Aorta (tissue), 5 donors: ENCODE measurements around the gene PLAGL1. TPM values are rescaled to one million over a fixed set of nuclear protein-coding genes. Genes with fewer than 3 reads are reported as not detected.
A peak's percentile ranks its signal among the peaks of the same experiment; 100 is the strongest.

ENCODE experiments used
- ATAC-seq: fragments of 200-7000 bp; cut with Tn5 transposase; one replicate; pipeline ENCODE4 v1.9.1; 2022; ENCODE audit warnings: moderate library complexity; ENCODE audit not compliant: low FRiP score
- DNase-seq, 2 donors: peaks; one replicate each; pipeline ENCODE4 v3.0.0-alpha.2; 2020
- H3K27ac ChIP-seq, 2 donors: one replicate each; pipeline ENCODE4 v1.5.1; 2013; ENCODE audit warnings: low read length in 2 of 2, mild to moderate bottlenecking in 2 of 2, moderate library complexity in 2 of 2, control low read depth in 1 of 2, inconsistent platforms in 1 of 2, low read depth in 1 of 2
- H3K27me3 ChIP-seq, 2 donors: one replicate each; pipeline ENCODE4 v1.6.1; 2013; ENCODE audit warnings: control low read depth in 1 of 2, low read length in 1 of 2, mild to moderate bottlenecking in 1 of 2, moderate library complexity in 1 of 2; ENCODE audit not compliant: insufficient read depth in 2 of 2, control insufficient read depth in 1 of 2
- H3K36me3 ChIP-seq, 2 donors: one replicate each; pipeline ENCODE4 v1.6.1; 2013; ENCODE audit warnings: control low read depth in 1 of 2, low read length in 1 of 2, mild to moderate bottlenecking in 1 of 2; ENCODE audit not compliant: insufficient read depth in 2 of 2, control insufficient read depth in 1 of 2
- H3K4me1 ChIP-seq, 2 donors: one replicate each; pipeline ENCODE4 v1.6.1; 2013; ENCODE audit warnings: low read length in 2 of 2, control low read depth in 1 of 2, mild to moderate bottlenecking in 1 of 2, moderate library complexity in 1 of 2; ENCODE audit not compliant: insufficient read depth in 2 of 2, control insufficient read depth in 1 of 2
- H3K4me3 ChIP-seq, 2 donors: one replicate each; pipeline ENCODE4 v1.5.1; 2013; ENCODE audit warnings: low read length in 2 of 2, control low read depth in 1 of 2, mild to moderate bottlenecking in 1 of 2
- H3K9me3 ChIP-seq: one replicate; pipeline ENCODE4 v1.6.1; 2013; ENCODE audit warnings: mild to moderate bottlenecking, low read length; ENCODE audit not compliant: control insufficient read depth
- WGBS, 2 donors: extraction: QIAGEN DNeasy Blood & Tissue Kit; methylation state at CpG; one replicate each; pipeline ENCODE4 v1.1.7; 2013; 5-methylcytosine and 5-hydroxymethylcytosine counted together
- intact Hi-C, 2 donors: fragments of 100-400 bp; cut with DNase I; formaldehyde crosslinking; loops; one replicate each; pipeline versions ENCODE4 v1.14.2 to v1.15.0; 2022
- polyA plus RNA-seq, 2 donors: library from polyadenylated mRNA; stranded (reverse); fragments of 200-250 nt; gene quantifications; one replicate each; pipeline ENCODE4 v1.2.3, GENCODE V29; 2013
- total RNA-seq, 2 donors: library from RNA; stranded (reverse); fragmentation: NEBNext Ultra II Directional; extraction: Animal tissue kit (Norgen Biotek cat#: 25700); gene quantifications; one replicate each; pipeline ENCODE4 v1.2.1, GENCODE V29; 2021
- donor health status: healthy with polysubstance abuse.
- donor health status: Bipolar disorder and iron deficiency.
- donor health status: DM: no; HTN: no; CAD: no.
- donor health status: DM: no; HTN: no; CAD: no.
- donor health status: DM: yes; HTN: yes; CAD: no.

PLAGL1 gene
- total and polyA plus RNA-seq, 4 donors: 16.5 to 101 (median 59.4) TPM

GRCh38 chr6:143912671-143913070 is 95.4 kb downstream of the PLAGL1 start:
- DNase-seq (no peak), ATAC-seq (no peak)
- no peak overlapping the region for H3K4me3 ChIP-seq
- 77 to 86% methylated on average over 1 of the region's 1 CpG for WGBS, 2 donors
- H3K27ac ChIP-seq: no peak overlapping the region
- no peaks in the 10 kb centered on the region for H3K9me3 ChIP-seq
- intact Hi-C loops: no loop called here
- no peaks in the 10 kb centered on the region for H3K4me1 ChIP-seq
- no peaks in the 10 kb centered on the region for H3K36me3 ChIP-seq
- H3K27me3 ChIP-seq: no peaks in the 10 kb centered on the region

- intact Hi-C loops: no loop called here
- no peak overlapping the region for H3K4me3 ChIP-seq
- no peak overlapping the region for H3K27ac ChIP-seq
- no peaks in the 10 kb centered on the region for H3K36me3 ChIP-seq
- no peaks in the 10 kb centered on the region for H3K4me1 ChIP-seq
- ATAC-seq (no peak), DNase-seq (no peak)
- no peaks in the 10 kb centered on the region for H3K9me3 ChIP-seq
- no peaks in the 10 kb centered on the region for H3K27me3 ChIP-seq
- WGBS, 2 donors: 83 to 91% methylated on average over 1 of the region's 1 CpG
These were observed 97.0 kb downstream of the PLAGL1 start for GRCh38 chr6:143911028-143911427.

- Histone ChIP-seq H3K4me3 (no peak overlapping the region), H3K27ac (no peak overlapping the region), H3K9me3 (no peaks in the 10 kb centered on the region), H3K4me1 (peaks cover 0 to 2% of the 10 kb centered on the region in 2 donors), H3K27me3 (no peaks in the 10 kb centered on the region), H3K36me3 (no peaks in the 10 kb centered on the region)
- DNase-seq (no peak), ATAC-seq (peak; percentile 47)
- WGBS, 2 donors: 87 to 94% methylated on average over 2 of the region's 2 CpGs
- intact Hi-C loops: no loop called here
These were observed 105.2 kb downstream of the PLAGL1 start for GRCh38 chr6:143902827-143903226.

- Histone ChIP-seq H3K36me3 (no peaks in the 10 kb centered on the region), H3K27ac (peak overlapping the region; percentile 57 to 70), H3K4me1 (peaks cover 0 to 2% of the 10 kb centered on the region in 2 donors), H3K4me3 (no peak overlapping the region), H3K9me3 (no peaks in the 10 kb centered on the region), H3K27me3 (no peaks in the 10 kb centered on the region)
- ATAC-seq (peak; percentile 72), DNase-seq (peak in 1 of 2 donors; percentile 52)
- intact Hi-C loops: no loop called here
- WGBS, 2 donors: 1 to 5% methylated on average over 6 of the region's 6 CpGs
These were observed 105.9 kb downstream of the PLAGL1 start for GRCh38 chr6:143901885-143902750.

- Histone ChIP-seq H3K27me3 (no peaks in the 10 kb centered on the region), H3K4me1 (peaks cover 0 to 4% of the 10 kb centered on the region in 2 donors), H3K9me3 (no peaks in the 10 kb centered on the region), H3K27ac (no peak overlapping the region), H3K36me3 (no peaks in the 10 kb centered on the region), H3K4me3 (no peak overlapping the region)
- intact Hi-C loops: no loop called here
- 83 to 84% methylated on average over 2 of the region's 2 CpGs for WGBS, 2 donors
- ATAC-seq (no peak), DNase-seq (no peak)
These were observed 107.7 kb downstream of the PLAGL1 start for GRCh38 chr6:143900358-143900757.

GRCh38 chr6:143896126-143896860 is 111.8 kb downstream of the PLAGL1 start:
- no peak overlapping the region for H3K27ac ChIP-seq
- 95 to 98% methylated on average over 3 of the region's 3 CpGs for WGBS, 2 donors
- H3K36me3 ChIP-seq: no peaks in the 10 kb centered on the region
- no peak overlapping the region for H3K4me3 ChIP-seq
- DNase-seq (no peak), ATAC-seq (no peak)
- peaks cover 0 to 2% of the 10 kb centered on the region in 2 donors for H3K4me1 ChIP-seq
- H3K9me3 ChIP-seq: no peaks in the 10 kb centered on the region
- intact Hi-C loops: no loop called here
- H3K27me3 ChIP-seq: no peaks in the 10 kb centered on the region

- H3K36me3 ChIP-seq: no peaks in the 10 kb centered on the region
- WGBS, 2 donors: 89 to 90% methylated on average over 1 of the region's 1 CpG
These were observed 113.4 kb downstream of the PLAGL1 start for GRCh38 chr6:143894655-143895054.

More at GRCh38 chr6:143894655-143895054, 113.4 kb downstream of the PLAGL1 start:
- Histone ChIP-seq H3K27ac (no peak overlapping the region), H3K4me3 (no peak overlapping the region), H3K4me1 (peaks cover 0 to 2% of the 10 kb centered on the region in 2 donors), H3K9me3 (no peaks in the 10 kb centered on the region), H3K27me3 (no peaks in the 10 kb centered on the region)
- intact Hi-C loops: no loop called here
- ATAC-seq (no peak), DNase-seq (no peak)
